ENCODE results near the gene SLC29A3. TPM values are rescaled to one million over a fixed set of nuclear protein-coding genes. Genes with fewer than 3 reads are reported as not detected.
"Not testable (repeated sequence)": the region's sequence is repeated elsewhere in the genome, so short reads cannot be mapped to it uniquely, and the experiment has no call there.

Gene SLC29A3
- total RNA-seq, 2 experiments from 2014 or later = 3.4 to 5.1 TPM

GRCh38 chr10:71288461-71288860 is 30.6 kb upstream of the SLC29A3 start:
- Mint-ChIP-seq H3K4me1 (no peaks in the 10 kb centered on the region), H3K27me3 (no peaks in the 10 kb centered on the region), H3K9me3 (ENCODE audit: low read depth) (no peaks in the 10 kb centered on the region), H3K4me3 (no peak overlapping the region), H3K27ac (no peak overlapping the region), H3K36me3 (no peaks in the 10 kb centered on the region)
- CTCF ChIA-PET = no interaction called here
- DNase-seq (no peak), ATAC-seq (no peak)

GRCh38 chr10:71289421-71290130 is 29.5 kb upstream of the SLC29A3 start:
- no peak for DNase-seq
- no peak overlapping the region for H3K27ac Mint-ChIP-seq

GRCh38 chr10:71290331-71290730 is 28.7 kb upstream of the SLC29A3 start:
- DNase-seq (no peak), ATAC-seq (no peak)
- Mint-ChIP-seq H3K27me3 (no peaks in the 10 kb centered on the region), H3K9me3 (ENCODE audit: low read depth) (no peaks in the 10 kb centered on the region), H3K36me3 (no peaks in the 10 kb centered on the region), H3K4me3 (no peak overlapping the region), H3K4me1 (no peaks in the 10 kb centered on the region), H3K27ac (no peak overlapping the region)
- CTCF ChIA-PET = no interaction called here

More at GRCh38 chr10:71289421-71290130, 29.5 kb upstream of the SLC29A3 start:
- no peak for ATAC-seq
- Mint-ChIP-seq H3K9me3 (ENCODE audit: low read depth) (no peaks in the 10 kb centered on the region), H3K36me3 (no peaks in the 10 kb centered on the region), H3K27me3 (no peaks in the 10 kb centered on the region), H3K4me3 (no peak overlapping the region), H3K4me1 (no peaks in the 10 kb centered on the region)
- CTCF ChIA-PET = no interaction called here

GRCh38 chr10:71290806-71291527 is 28.1 kb upstream of the SLC29A3 start:
- DNase-seq (no peak), ATAC-seq (no peak)

GRCh38 chr10:71291528-71291900 is 27.5 kb upstream of the SLC29A3 start:
- no peaks in the 10 kb centered on the region for H3K4me1 Mint-ChIP-seq
- H3K4me3 Mint-ChIP-seq = no peak overlapping the region
- ATAC-seq (no peak), DNase-seq (no peak)
- H3K9me3 Mint-ChIP-seq (ENCODE audit: low read depth) = no peaks in the 10 kb centered on the region
- H3K36me3 Mint-ChIP-seq = no peaks in the 10 kb centered on the region
- no peaks in the 10 kb centered on the region for H3K27me3 Mint-ChIP-seq
- H3K27ac Mint-ChIP-seq = no peak overlapping the region
- CTCF ChIA-PET = no interaction called here

More at GRCh38 chr10:71290806-71291527, 28.1 kb upstream of the SLC29A3 start:
- H3K9me3 Mint-ChIP-seq (ENCODE audit: low read depth) = no peaks in the 10 kb centered on the region
- H3K36me3 Mint-ChIP-seq = no peaks in the 10 kb centered on the region
- no peak overlapping the region for H3K4me3 Mint-ChIP-seq
- no peaks in the 10 kb centered on the region for H3K4me1 Mint-ChIP-seq
- CTCF ChIA-PET = no interaction called here
- H3K27me3 Mint-ChIP-seq = no peaks in the 10 kb centered on the region
- no peak overlapping the region for H3K27ac Mint-ChIP-seq

GRCh38 chr10:71292624-71293445 is 26.2 kb upstream of the SLC29A3 start:
- no peak overlapping the region for H3K4me3 Mint-ChIP-seq
- H3K4me1 Mint-ChIP-seq = no peaks in the 10 kb centered on the region
- DNase-seq (no peak), ATAC-seq (no peak)
- H3K9me3 Mint-ChIP-seq (ENCODE audit: low read depth) = no peaks in the 10 kb centered on the region
- CTCF ChIA-PET = no interaction called here
- no peaks in the 10 kb centered on the region for H3K27me3 Mint-ChIP-seq
- no peak overlapping the region for H3K27ac Mint-ChIP-seq
- no peaks in the 10 kb centered on the region for H3K36me3 Mint-ChIP-seq

- no peak overlapping the region for H3K4me3 Mint-ChIP-seq
- no peak for ATAC-seq
- no peak overlapping the region for H3K27ac Mint-ChIP-seq
- H3K27me3 Mint-ChIP-seq = no peaks in the 10 kb centered on the region
- H3K9me3 Mint-ChIP-seq (ENCODE audit: low read depth) = no peaks in the 10 kb centered on the region
- no peak for DNase-seq
- no peaks in the 10 kb centered on the region for H3K4me1 Mint-ChIP-seq
- H3K36me3 Mint-ChIP-seq = no peaks in the 10 kb centered on the region
- CTCF ChIA-PET = no interaction called here
Measured at GRCh38 chr10:71293446-71294084, 25.5 kb upstream of the SLC29A3 start.

- Mint-ChIP-seq H3K9me3 (ENCODE audit: low read depth) (no peaks in the 10 kb centered on the region), H3K36me3 (no peaks in the 10 kb centered on the region), H3K27me3 (no peaks in the 10 kb centered on the region), H3K27ac (no peak overlapping the region), H3K4me3 (no peak overlapping the region), H3K4me1 (no peaks in the 10 kb centered on the region)
- ATAC-seq (no peak), DNase-seq (no peak)
- CTCF ChIA-PET = no interaction called here
Measured at GRCh38 chr10:71294091-71294561, 24.9 kb upstream of the SLC29A3 start.

- CTCF ChIA-PET = no interaction called here
- Mint-ChIP-seq H3K4me3 (no peak overlapping the region), H3K9me3 (ENCODE audit: low read depth) (no peaks in the 10 kb centered on the region), H3K27ac (no peak overlapping the region), H3K4me1 (no peaks in the 10 kb centered on the region), H3K27me3 (peaks cover 3% of the 10 kb centered on the region), H3K36me3 (no peaks in the 10 kb centered on the region)
- ATAC-seq (no peak), DNase-seq (no peak)
Measured at GRCh38 chr10:71294856-71295255, 24.2 kb upstream of the SLC29A3 start.

GRCh38 chr10:71295641-71296040 is 23.4 kb upstream of the SLC29A3 start:
- H3K9me3 Mint-ChIP-seq (ENCODE audit: low read depth) = no peaks in the 10 kb centered on the region
- no peaks in the 10 kb centered on the region for H3K4me1 Mint-ChIP-seq
- H3K36me3 Mint-ChIP-seq = no peaks in the 10 kb centered on the region
- no peak overlapping the region for H3K27ac Mint-ChIP-seq
- H3K4me3 Mint-ChIP-seq = no peak overlapping the region
- ATAC-seq = no peak
- peaks cover 8% of the 10 kb centered on the region for H3K27me3 Mint-ChIP-seq
- no peak for DNase-seq
- CTCF ChIA-PET = no interaction called here

- ATAC-seq = no peak
- Mint-ChIP-seq H3K27me3 (peaks cover 8% of the 10 kb centered on the region), H3K4me3 (no peak overlapping the region), H3K27ac (no peak overlapping the region), H3K36me3 (no peaks in the 10 kb centered on the region), H3K9me3 (ENCODE audit: low read depth) (no peaks in the 10 kb centered on the region), H3K4me1 (no peaks in the 10 kb centered on the region)
- no peak for DNase-seq
- CTCF ChIA-PET = no interaction called here
Measured at GRCh38 chr10:71296086-71296485, 23.0 kb upstream of the SLC29A3 start.

GRCh38 chr10:71296811-71297210 is 22.2 kb upstream of the SLC29A3 start:
- H3K4me1 Mint-ChIP-seq; H3K9me3 Mint-ChIP-seq (ENCODE audit: low read depth); DNase-seq; H3K36me3 Mint-ChIP-seq; H3K4me3 Mint-ChIP-seq; H3K27ac Mint-ChIP-seq; CTCF ChIA-PET; ATAC-seq; H3K27me3 Mint-ChIP-seq: not testable (repeated sequence)

- CTCF ChIA-PET = interaction anchor here (1.3 kb wide), 1 partner anchor 20 kb away, joined by 3 read pairs; no protein-coding TSS in a partner anchor
- ATAC-seq (no peak), DNase-seq (no peak)
- peaks cover 8% of the 10 kb centered on the region for H3K27me3 Mint-ChIP-seq
- no peak overlapping the region for H3K4me3 Mint-ChIP-seq
- H3K9me3 Mint-ChIP-seq (ENCODE audit: low read depth) = no peaks in the 10 kb centered on the region
- no peak overlapping the region for H3K27ac Mint-ChIP-seq
- H3K4me1 Mint-ChIP-seq = no peaks in the 10 kb centered on the region
- no peaks in the 10 kb centered on the region for H3K36me3 Mint-ChIP-seq
Measured at GRCh38 chr10:71297343-71297742, 21.7 kb upstream of the SLC29A3 start.

All from activated CD8-positive, alpha-beta memory T cell treated with anti-CD3 and anti-CD28 coated beads, Interleukin-2, amount 10 ng/mL, durations not matched to agents 7 days and 5 days (primary cell).